Measurements from ENCODE around the gene CHURC1. TPM values are rescaled to one million over a fixed set of nuclear protein-coding genes. Genes with fewer than 3 reads are reported as not detected.

CHURC1 gene
- total and polyA plus RNA-seq, 2 of the 13 experiments (the other 11 are each of a cell fraction or from before 2014, with no cell fraction given) = 41.1 to 74.4 TPM

DNA sequence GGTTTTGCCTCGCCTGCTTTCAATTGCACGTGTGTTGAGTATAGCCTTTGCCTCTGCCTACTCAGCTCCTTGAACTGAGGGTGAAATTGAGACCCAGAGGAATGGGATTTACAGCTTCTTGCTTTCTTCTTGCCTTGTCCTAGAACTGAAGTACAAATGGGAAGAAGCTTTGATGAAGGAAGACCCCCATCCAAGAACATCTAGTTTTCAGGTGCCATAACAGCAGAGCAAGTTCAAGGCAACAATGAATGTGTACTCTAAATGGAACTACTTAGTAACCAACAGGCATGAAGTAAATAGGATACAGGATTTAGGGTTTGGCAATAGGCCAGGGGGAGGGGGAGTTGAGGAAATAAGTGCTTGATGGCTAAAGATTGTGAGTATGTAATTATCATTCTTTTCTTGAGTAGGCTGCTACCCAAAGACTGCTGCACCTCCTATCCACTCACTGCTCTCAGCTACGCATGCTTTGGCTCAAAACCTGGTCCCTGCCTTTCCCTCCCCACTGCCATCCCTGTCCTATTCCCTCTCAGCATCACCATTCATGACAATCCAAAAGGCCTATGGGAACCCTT is 26.2 kb downstream of the CHURC1 start:
- no TSS peak for BruUV-seq (replicated peaks)
- Histone ChIP-seq H3K36me3 (replicated peaks in 1 of 2; ENCODE audit: control insufficient read depth in 1 of 2, insufficient read depth in 2 of 2, low read length in 2 of 2) (peaks cover 0 to 2% of the 10 kb centered on the region in 2 experiments; a peak in 2 of 5 replicates), H3K9ac (ENCODE audit: insufficient read depth, low read depth, low read length) (peak overlapping the region; percentile 89), H3K4me2 (ENCODE audit: low read depth, low read length) (peak overlapping the region; percentile 97), H4K20me1 (ENCODE audit: insufficient read depth, low read length) (no peaks in the 10 kb centered on the region; the same call in 1 of the 2 replicates), H3K9me3 (ENCODE audit: low read length) (no peaks in the 10 kb centered on the region), H3K79me2 (ENCODE audit: insufficient read depth, low read length) (peaks cover 28% of the 10 kb centered on the region), H2AFZ (ENCODE audit: low read length) (no peak overlapping the region), H3K4me3 (replicated peaks in 1 of 3; ENCODE audit: insufficient read depth in 1 of 3, low read depth in 2 of 3, low read length in 3 of 3) (peak overlapping the region; percentile 67 to 89 (median 76); a peak in 5 of 6 replicates), H3K27me3 (ENCODE audit: control insufficient read depth in 1 of 2, insufficient read depth in 2 of 2, low read length in 2 of 2) (no peaks in the 10 kb centered on the region; a peak in 1 of 5 replicates), H3K27ac (ENCODE audit: extremely low read length, insufficient read depth, low read length) (peak overlapping the region; percentile 92), H3K4me1 (ENCODE audit: insufficient read depth, low read length) (peaks cover 86% of the 10 kb centered on the region)
- no peak for FAIRE-seq
- 76% methylated on average over 3 of the region's 3 CpGs for WGBS (ENCODE audit: low lambda C conversion rate)
- intact Hi-C loops (cut with micrococcal nuclease; ENCODE audit: unreplicated experiment) = no loop called here
- POLR2A ChIA-PET = interaction anchor here (1.3 to 6.0 kb wide), 6 partner anchors 8 to 47 kb away, joined by 3 to 54 read pairs (median 16); partner anchors contain the start of genes CHURC1 and FNTB
- no peak for DNase-seq (ENCODE audit: low spot score)
- in situ Hi-C loops (cut with HindIII; ENCODE audit: extremely low pct_ligation_motif_present, low pct_unique_long_range_greater_than_20kb) = no loop called here
- no peak for ATAC-seq
- CTCF ChIA-PET (ENCODE audit: low intra/inter-chr PET ratio, low total read pairs) = no interaction called here
- TF ChIP-seq ZNF350 (CRISPR knock-in tag; IDR thresholded peaks at IDR 0.05; ENCODE audit: borderline replicate concordance, low read depth) (no peak), ZNF431 (CRISPR knock-in tag; IDR thresholded peaks at IDR 0.05; ENCODE audit: borderline replicate concordance, low read depth) (no peak), ZNF30 (CRISPR knock-in tag; IDR thresholded peaks at IDR 0.05) (no peak), ZBTB21 (CRISPR knock-in tag; IDR thresholded peaks at IDR 0.05) (no peak), ZMYM3 (CRISPR knock-in tag; IDR thresholded peaks at IDR 0.05) (no peak), ZNF605 (CRISPR knock-in tag; IDR thresholded peaks at IDR 0.05) (no peak), ZNF777 (CRISPR knock-in tag; IDR thresholded peaks at IDR 0.05) (no peak), ZFP91 (CRISPR knock-in tag; IDR thresholded peaks at IDR 0.05; ENCODE audit: borderline replicate concordance) (no peak), ZNF160 (CRISPR knock-in tag; IDR thresholded peaks at IDR 0.05) (no peak), ZSCAN5A (CRISPR knock-in tag; IDR thresholded peaks at IDR 0.05; ENCODE audit: borderline replicate concordance) (no peak), GMEB1 (CRISPR knock-in tag; IDR thresholded peaks at IDR 0.05; ENCODE audit: borderline replicate concordance) (0 out of 2 replicates have a peak, but pooled peaks have one; percentile 26), ZNF674 (CRISPR knock-in tag; IDR thresholded peaks at IDR 0.05; ENCODE audit: low read depth) (no peak), FOXM1 (CRISPR knock-in tag; IDR thresholded peaks at IDR 0.05) (no peak)
- TF ChIP-seq, protein P1, sequence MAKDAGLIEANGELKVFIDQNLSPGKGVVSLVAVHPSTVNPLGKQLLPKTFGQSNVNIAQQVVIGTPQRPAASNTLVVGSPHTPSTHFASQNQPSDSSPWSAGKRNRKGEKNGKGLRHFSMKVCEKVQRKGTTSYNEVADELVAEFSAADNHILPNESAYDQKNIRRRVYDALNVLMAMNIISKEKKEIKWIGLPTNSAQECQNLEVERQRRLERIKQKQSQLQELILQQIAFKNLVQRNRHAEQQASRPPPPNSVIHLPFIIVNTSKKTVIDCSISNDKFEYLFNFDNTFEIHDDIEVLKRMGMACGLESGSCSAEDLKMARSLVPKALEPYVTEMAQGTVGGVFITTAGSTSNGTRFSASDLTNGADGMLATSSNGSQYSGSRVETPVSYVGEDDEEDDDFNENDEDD (CRISPR knock-in tag; IDR thresholded peaks at IDR 0.05; ENCODE audit: borderline replicate concordance) = peak; percentile 32; the same call in 1 of the 2 replicates
- TF ChIP-seq, protein P2, sequence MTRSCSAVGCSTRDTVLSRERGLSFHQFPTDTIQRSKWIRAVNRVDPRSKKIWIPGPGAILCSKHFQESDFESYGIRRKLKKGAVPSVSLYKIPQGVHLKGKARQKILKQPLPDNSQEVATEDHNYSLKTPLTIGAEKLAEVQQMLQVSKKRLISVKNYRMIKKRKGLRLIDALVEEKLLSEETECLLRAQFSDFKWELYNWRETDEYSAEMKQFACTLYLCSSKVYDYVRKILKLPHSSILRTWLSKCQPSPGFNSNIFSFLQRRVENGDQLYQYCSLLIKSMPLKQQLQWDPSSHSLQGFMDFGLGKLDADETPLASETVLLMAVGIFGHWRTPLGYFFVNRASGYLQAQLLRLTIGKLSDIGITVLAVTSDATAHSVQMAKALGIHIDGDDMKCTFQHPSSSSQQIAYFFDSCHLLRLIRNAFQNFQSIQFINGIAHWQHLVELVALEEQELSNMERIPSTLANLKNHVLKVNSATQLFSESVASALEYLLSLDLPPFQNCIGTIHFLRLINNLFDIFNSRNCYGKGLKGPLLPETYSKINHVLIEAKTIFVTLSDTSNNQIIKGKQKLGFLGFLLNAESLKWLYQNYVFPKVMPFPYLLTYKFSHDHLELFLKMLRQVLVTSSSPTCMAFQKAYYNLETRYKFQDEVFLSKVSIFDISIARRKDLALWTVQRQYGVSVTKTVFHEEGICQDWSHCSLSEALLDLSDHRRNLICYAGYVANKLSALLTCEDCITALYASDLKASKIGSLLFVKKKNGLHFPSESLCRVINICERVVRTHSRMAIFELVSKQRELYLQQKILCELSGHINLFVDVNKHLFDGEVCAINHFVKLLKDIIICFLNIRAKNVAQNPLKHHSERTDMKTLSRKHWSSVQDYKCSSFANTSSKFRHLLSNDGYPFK (CRISPR knock-in tag; IDR thresholded peaks at IDR 0.05; ENCODE audit: borderline replicate concordance) = no peak
